Nephron (organoid): ENCODE data around the gene FAM181B.

Experiments
- H3K27ac Mint-ChIP-seq, 3 experiments: 2 replicates each; pipeline ENCODE4 v1.8.0; 2020; ENCODE audit warnings: mixed read lengths in 3 of 3, mild to moderate bottlenecking in 2 of 3, moderate library complexity in 1 of 3
- H3K27me3 Mint-ChIP-seq: 2 replicates; pipeline ENCODE4 v1.8.0; 2021; ENCODE audit warnings: low read depth, mild to moderate bottlenecking, moderate library complexity, mixed read lengths
- H3K36me3 Mint-ChIP-seq: 2 replicates; pipeline ENCODE4 v1.8.0; 2020; ENCODE audit warnings: low read depth, mixed read lengths
- H3K4me1 Mint-ChIP-seq: 2 replicates; pipeline ENCODE4 v1.8.0; 2020; ENCODE audit warnings: mixed read lengths
- H3K4me3 Mint-ChIP-seq, 3 experiments: 2 replicates each; pipeline ENCODE4 v1.8.0; 2020; ENCODE audit warnings: mild to moderate bottlenecking in 3 of 3, mixed read lengths in 3 of 3, moderate library complexity in 2 of 3
- H3K9me3 Mint-ChIP-seq: 2 replicates; pipeline ENCODE4 v1.8.0; 2020; ENCODE audit warnings: mixed read lengths
- TF ChIP-seq, protein P1 (sequence below), 3 experiments: fragments of 200-600 bp; sonication (generic); IDR thresholded peaks; one replicate each; pipeline ENCODE4 v1.5.0; 2021; ENCODE audit warnings: antibody characterized with exemption in 3 of 3; ENCODE audit not compliant: unreplicated experiment in 3 of 3

FAM181B gene

DNA sequence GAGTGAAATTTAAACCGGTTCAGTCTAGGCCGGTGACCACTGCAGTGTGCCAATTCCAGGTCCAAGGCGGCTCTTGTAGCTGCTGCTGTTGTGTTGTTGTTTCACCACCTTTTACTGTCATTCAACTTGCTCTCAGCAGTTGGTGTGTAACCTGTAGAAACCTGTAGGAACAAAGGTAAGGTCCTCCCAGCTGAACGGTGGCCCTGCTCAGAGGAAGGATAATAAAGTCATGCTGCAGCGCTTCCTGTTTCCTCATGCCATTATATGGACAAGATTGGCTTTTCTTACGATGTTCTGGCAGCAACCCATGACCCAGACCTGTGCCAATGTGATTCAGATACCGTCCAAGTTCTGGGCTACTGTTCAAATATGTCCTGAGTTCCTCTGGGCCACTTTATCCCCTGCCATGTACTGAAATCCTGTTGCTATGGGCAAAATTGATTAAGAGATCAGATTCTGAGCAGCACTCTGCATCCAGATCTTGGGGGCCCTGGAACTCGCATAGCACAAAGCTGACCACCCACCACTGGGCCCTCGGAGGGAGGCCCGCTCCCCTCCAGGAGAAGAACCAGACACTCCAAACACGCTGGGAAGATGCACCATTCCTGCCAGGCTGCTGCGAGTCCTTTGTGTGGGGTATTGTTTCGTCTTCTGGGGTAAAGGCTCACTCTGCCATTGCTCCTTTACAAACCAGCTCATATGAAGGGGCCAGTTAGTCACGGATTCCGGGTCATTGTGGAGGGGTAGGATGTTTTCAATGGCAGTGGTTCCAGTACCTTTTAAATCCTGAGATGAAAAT is 13.2 kb downstream of the FAM181B start:
- Mint-ChIP-seq H3K4me3 (no peak overlapping the region), H3K27me3 (peaks cover 4% of the 10 kb centered on the region), H3K9me3 (no peaks in the 10 kb centered on the region), H3K4me1 (peaks cover 6% of the 10 kb centered on the region), H3K36me3 (no peaks in the 10 kb centered on the region), H3K27ac (no peak overlapping the region)
- TF ChIP-seq, protein P1, sequence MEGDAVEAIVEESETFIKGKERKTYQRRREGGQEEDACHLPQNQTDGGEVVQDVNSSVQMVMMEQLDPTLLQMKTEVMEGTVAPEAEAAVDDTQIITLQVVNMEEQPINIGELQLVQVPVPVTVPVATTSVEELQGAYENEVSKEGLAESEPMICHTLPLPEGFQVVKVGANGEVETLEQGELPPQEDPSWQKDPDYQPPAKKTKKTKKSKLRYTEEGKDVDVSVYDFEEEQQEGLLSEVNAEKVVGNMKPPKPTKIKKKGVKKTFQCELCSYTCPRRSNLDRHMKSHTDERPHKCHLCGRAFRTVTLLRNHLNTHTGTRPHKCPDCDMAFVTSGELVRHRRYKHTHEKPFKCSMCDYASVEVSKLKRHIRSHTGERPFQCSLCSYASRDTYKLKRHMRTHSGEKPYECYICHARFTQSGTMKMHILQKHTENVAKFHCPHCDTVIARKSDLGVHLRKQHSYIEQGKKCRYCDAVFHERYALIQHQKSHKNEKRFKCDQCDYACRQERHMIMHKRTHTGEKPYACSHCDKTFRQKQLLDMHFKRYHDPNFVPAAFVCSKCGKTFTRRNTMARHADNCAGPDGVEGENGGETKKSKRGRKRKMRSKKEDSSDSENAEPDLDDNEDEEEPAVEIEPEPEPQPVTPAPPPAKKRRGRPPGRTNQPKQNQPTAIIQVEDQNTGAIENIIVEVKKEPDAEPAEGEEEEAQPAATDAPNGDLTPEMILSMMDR (IDR thresholded peaks at IDR 0.05; ENCODE audit: unreplicated experiment in 3 of 3), result no peak

DNA sequence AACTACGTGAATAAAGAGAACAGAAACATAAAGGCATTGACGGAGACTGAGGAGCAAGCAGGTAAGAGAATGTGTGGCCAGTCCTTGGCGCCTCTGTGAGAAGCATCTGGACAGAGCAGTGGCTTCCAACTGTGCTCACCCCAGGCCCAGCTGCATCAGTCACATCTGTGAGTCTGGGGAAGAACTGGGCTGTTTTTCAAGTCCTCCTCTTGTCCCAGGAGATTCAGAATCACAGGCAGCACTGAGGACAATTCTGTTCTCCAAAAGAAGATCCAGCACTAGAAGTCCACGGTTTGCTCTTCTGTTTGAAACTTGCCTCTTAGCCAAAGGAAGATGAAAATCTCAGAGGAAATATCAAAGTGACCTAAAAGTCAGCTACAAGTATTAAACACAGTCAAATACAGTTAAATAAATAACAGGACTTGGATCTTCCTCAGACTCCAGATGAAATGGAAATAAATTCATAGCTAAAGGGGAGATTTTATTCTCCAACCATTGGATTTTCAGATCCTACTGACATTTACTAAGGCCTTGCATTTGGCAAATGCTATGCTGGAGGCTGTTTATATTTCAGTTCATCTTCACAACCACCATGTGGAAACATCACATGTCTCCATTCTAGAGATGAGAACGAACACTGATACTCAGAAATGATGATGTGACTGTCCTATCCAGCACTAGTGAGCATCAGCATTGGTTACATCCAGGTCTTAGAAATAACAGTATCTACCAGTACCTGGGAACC is 14.1 kb downstream of the FAM181B start:
- Mint-ChIP-seq H3K4me1 (peaks cover 6% of the 10 kb centered on the region), H3K4me3 (no peak overlapping the region), H3K9me3 (no peaks in the 10 kb centered on the region), H3K36me3 (no peaks in the 10 kb centered on the region), H3K27me3 (peaks cover 2% of the 10 kb centered on the region), H3K27ac (no peak overlapping the region)
- TF ChIP-seq, protein P1 (IDR thresholded peaks at IDR 0.05; ENCODE audit: unreplicated experiment in 3 of 3), result no peak

DNA sequence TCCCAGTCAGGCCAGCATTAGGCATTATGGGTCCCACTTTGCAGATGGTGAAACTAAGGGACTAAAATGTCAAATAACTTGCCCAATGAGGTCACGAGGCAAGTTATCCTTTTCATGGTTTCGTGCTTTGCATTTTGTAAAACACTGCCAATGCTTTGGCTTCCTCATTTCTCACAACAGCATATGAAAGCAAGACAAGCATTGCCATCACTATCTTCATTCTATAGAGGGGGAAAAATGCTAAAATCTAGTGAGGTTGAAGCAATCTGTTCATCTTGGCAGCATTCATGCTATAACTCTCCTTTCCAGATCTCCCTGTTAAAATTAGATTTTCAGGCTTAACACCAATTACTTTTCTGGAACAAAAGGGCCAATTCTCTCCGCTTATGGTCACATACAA is 14.8 kb downstream of the FAM181B start:
- Mint-ChIP-seq H3K4me1 (peaks cover 6% of the 10 kb centered on the region), H3K27ac (no peak overlapping the region), H3K27me3 (no peaks in the 10 kb centered on the region), H3K36me3 (no peaks in the 10 kb centered on the region), H3K4me3 (no peak overlapping the region), H3K9me3 (no peaks in the 10 kb centered on the region)
- TF ChIP-seq, protein P1 (IDR thresholded peaks at IDR 0.05; ENCODE audit: unreplicated experiment in 3 of 3), result no peak

DNA sequence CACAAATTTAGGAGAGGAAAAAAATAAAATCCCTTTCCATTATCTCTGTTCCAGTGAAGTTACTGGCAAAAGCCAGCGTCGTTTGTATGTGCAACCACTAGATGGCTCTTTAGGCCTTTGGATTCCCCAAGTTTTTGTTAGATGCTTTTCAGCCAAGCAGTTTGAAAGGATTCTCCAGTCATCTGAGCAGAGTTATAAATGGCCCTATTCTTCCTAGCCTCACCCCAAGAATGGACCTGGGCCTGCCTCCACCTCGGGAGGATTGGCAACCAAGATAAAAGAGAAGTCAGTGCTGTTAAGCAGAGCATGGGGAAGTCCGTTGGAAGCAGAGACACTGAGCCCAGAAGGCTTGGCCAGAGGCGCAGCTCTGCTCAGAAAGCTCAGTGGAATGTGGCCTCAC is 15.4 kb downstream of the FAM181B start:
- peaks cover 6% of the 10 kb centered on the region for H3K4me1 Mint-ChIP-seq
- peak overlapping the region in 1 of 3 experiments; percentile 27 for H3K27ac Mint-ChIP-seq
- H3K9me3 Mint-ChIP-seq, result no peaks in the 10 kb centered on the region
- no peaks in the 10 kb centered on the region for H3K36me3 Mint-ChIP-seq
- no peak overlapping the region for H3K4me3 Mint-ChIP-seq
- TF ChIP-seq, protein P1 (IDR thresholded peaks at IDR 0.05; ENCODE audit: unreplicated experiment in 3 of 3), result peak; percentile 70 to 80 (median 79)
- no peaks in the 10 kb centered on the region for H3K27me3 Mint-ChIP-seq

DNA sequence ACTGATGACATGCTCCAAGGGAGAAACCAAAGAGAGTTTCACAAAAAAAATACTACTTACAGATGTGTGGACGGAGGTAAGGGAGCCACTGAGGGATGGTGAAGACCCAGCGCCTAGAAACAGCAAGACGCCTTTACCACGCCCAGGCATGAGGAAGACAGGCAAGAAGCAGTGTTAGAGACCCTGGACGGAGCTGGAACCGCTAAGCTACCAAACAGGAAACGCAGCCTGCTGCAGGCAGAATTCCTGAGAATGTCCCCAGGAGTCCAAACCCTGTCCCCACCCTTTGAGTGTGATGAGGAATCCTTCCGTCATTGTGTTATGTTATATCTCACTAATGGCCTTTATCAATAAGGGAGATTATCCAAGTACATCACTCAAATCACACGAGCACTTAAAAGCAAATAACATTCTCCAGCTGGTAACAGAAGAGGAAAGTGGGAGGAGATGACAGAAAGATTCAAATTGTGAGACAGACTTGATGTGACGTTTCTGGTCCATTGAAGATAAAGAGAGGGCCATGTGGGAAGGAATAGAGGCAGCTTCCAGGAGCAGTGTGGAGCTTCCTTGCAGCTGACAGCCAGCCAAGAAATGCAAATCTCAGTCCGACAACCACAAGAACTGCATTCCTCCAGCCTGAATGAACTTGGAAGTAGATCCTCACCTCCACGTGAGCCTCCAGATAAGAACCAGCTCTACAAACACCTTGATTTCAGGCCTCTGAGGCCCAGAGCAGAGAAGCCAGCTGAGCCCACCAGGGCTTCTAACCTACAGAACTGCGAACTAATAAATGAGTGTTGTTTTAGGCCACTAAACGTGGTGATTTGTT is 19.1 kb downstream of the FAM181B start:
- Mint-ChIP-seq H3K27ac (no peak overlapping the region), H3K36me3 (no peaks in the 10 kb centered on the region), H3K27me3 (no peaks in the 10 kb centered on the region), H3K4me1 (peaks cover 6% of the 10 kb centered on the region), H3K9me3 (no peaks in the 10 kb centered on the region), H3K4me3 (no peak overlapping the region)
- TF ChIP-seq, protein P1 (IDR thresholded peaks at IDR 0.05; ENCODE audit: unreplicated experiment in 3 of 3), result no peak
